KOPT-K1 (cell line): ENCODE data around the gene CRTAC1.

Experiments
- H3K27ac ChIP-seq: fragments of 200-600 bp; sonication (generic); 2 replicates; pipeline ENCODE4 v1.5.1; 2016; ENCODE audit warnings: antibody characterized with exemption, mild to moderate bottlenecking, low read depth, low read length; ENCODE audit not compliant: poor library complexity, severe bottlenecking
- H3K36me3 ChIP-seq: fragments of 200-600 bp; sonication (generic); 2 replicates; pipeline ENCODE4 v1.5.1; 2017; ENCODE audit warnings: antibody characterized with exemption, mild to moderate bottlenecking, low read length, moderate library complexity; ENCODE audit not compliant: insufficient read depth
- H3K9me3 ChIP-seq: fragments of 200-600 bp; sonication (generic); 2 replicates; pipeline ENCODE4 v1.5.1; 2017; ENCODE audit warnings: antibody characterized with exemption, low read length, mild to moderate bottlenecking; ENCODE audit not compliant: insufficient read depth, poor library complexity, severe bottlenecking

CRTAC1 gene

GRCh38 chr10:98030093-98030821, at the start of gene CRTAC1:
TSS of gene CRTAC1 (minus strand) at chr10:98030621. CDS start at chr10:98030472, 149 bp downstream.
- Histone ChIP-seq H3K9me3 (no peaks in the 10 kb centered on the region), H3K27ac (no peak within 1 kb of the TSS), H3K36me3 (no peaks in the 10 kb centered on the region)

GRCh38 chr10:98078774-98079173, 48.4 kb upstream of the CRTAC1 start:
- H3K27ac ChIP-seq = no peak overlapping the region
- H3K36me3 ChIP-seq = no peaks in the 10 kb centered on the region
- no peaks in the 10 kb centered on the region for H3K9me3 ChIP-seq

GRCh38 chr10:98077223-98077622, 46.8 kb upstream of the CRTAC1 start:
- Histone ChIP-seq H3K9me3 (no peaks in the 10 kb centered on the region), H3K27ac (no peak overlapping the region), H3K36me3 (no peaks in the 10 kb centered on the region)

GRCh38 chr10:98076086-98076485, 45.7 kb upstream of the CRTAC1 start:
- no peak overlapping the region for H3K27ac ChIP-seq
- no peaks in the 10 kb centered on the region for H3K36me3 ChIP-seq
- no peaks in the 10 kb centered on the region for H3K9me3 ChIP-seq

- Histone ChIP-seq H3K27ac (no peak overlapping the region), H3K9me3 (no peaks in the 10 kb centered on the region), H3K36me3 (no peaks in the 10 kb centered on the region)
Measured at GRCh38 chr10:98074315-98074911, 44.0 kb upstream of the CRTAC1 start.

- H3K27ac ChIP-seq = no peak overlapping the region
- no peaks in the 10 kb centered on the region for H3K36me3 ChIP-seq
Measured at GRCh38 chr10:98067165-98067564, 36.7 kb upstream of the CRTAC1 start.

GRCh38 chr10:98063740-98064027, 33.3 kb upstream of the CRTAC1 start:
- H3K9me3 ChIP-seq = no peaks in the 10 kb centered on the region
- no peak overlapping the region for H3K27ac ChIP-seq
- no peaks in the 10 kb centered on the region for H3K36me3 ChIP-seq

More at GRCh38 chr10:98067165-98067564, 36.7 kb upstream of the CRTAC1 start:
- no peaks in the 10 kb centered on the region for H3K9me3 ChIP-seq

- no peaks in the 10 kb centered on the region for H3K9me3 ChIP-seq
- H3K36me3 ChIP-seq = no peaks in the 10 kb centered on the region
- no peak overlapping the region for H3K27ac ChIP-seq
Measured at GRCh38 chr10:98062424-98062823, 32.0 kb upstream of the CRTAC1 start.

GRCh38 chr10:98060079-98060478, 29.7 kb upstream of the CRTAC1 start:
- no peaks in the 10 kb centered on the region for H3K9me3 ChIP-seq
- H3K36me3 ChIP-seq = no peaks in the 10 kb centered on the region

GRCh38 chr10:98058295-98058694, 27.9 kb upstream of the CRTAC1 start:
- Histone ChIP-seq H3K36me3 (no peaks in the 10 kb centered on the region), H3K27ac (no peak overlapping the region), H3K9me3 (no peaks in the 10 kb centered on the region)

More at GRCh38 chr10:98060079-98060478, 29.7 kb upstream of the CRTAC1 start:
- no peak overlapping the region for H3K27ac ChIP-seq

- H3K36me3 ChIP-seq = no peaks in the 10 kb centered on the region
- no peak overlapping the region for H3K27ac ChIP-seq
- no peaks in the 10 kb centered on the region for H3K9me3 ChIP-seq
Measured at GRCh38 chr10:98055841-98056516, 25.6 kb upstream of the CRTAC1 start.

- no peaks in the 10 kb centered on the region for H3K36me3 ChIP-seq
- no peak overlapping the region for H3K27ac ChIP-seq
- H3K9me3 ChIP-seq = no peaks in the 10 kb centered on the region
Measured at GRCh38 chr10:98047009-98047741, 16.8 kb upstream of the CRTAC1 start.

- no peaks in the 10 kb centered on the region for H3K9me3 ChIP-seq
- no peaks in the 10 kb centered on the region for H3K36me3 ChIP-seq
- H3K27ac ChIP-seq = no peak overlapping the region
Measured at GRCh38 chr10:98045785-98046389, 15.5 kb upstream of the CRTAC1 start.

- no peaks in the 10 kb centered on the region for H3K36me3 ChIP-seq
- no peaks in the 10 kb centered on the region for H3K9me3 ChIP-seq
- H3K27ac ChIP-seq = no peak overlapping the region
Measured at GRCh38 chr10:98041352-98042043, 11.1 kb upstream of the CRTAC1 start.
